Measurements from ENCODE around the gene CTSD. TPM values are rescaled to one million over a fixed set of nuclear protein-coding genes. Genes with fewer than 3 reads are reported as not detected.
"Not testable (repeated sequence)": the region's sequence is repeated elsewhere in the genome, so short reads cannot be mapped to it uniquely, and the experiment has no call there.

The CTSD gene
- total RNA-seq (ENCODE audit: low replicate concordance): 318 and 557 TPM in 2 replicates
- long read RNA-seq, transcript CTSD-201 (9 exons, 2,123 nt): major isoform, 209 of 233 reads
- long read RNA-seq, partial matches to known transcripts: 12 of 233 reads
- long read RNA-seq, other reads (novel, unspliced or antisense): 9 of 233 reads

DNA sequence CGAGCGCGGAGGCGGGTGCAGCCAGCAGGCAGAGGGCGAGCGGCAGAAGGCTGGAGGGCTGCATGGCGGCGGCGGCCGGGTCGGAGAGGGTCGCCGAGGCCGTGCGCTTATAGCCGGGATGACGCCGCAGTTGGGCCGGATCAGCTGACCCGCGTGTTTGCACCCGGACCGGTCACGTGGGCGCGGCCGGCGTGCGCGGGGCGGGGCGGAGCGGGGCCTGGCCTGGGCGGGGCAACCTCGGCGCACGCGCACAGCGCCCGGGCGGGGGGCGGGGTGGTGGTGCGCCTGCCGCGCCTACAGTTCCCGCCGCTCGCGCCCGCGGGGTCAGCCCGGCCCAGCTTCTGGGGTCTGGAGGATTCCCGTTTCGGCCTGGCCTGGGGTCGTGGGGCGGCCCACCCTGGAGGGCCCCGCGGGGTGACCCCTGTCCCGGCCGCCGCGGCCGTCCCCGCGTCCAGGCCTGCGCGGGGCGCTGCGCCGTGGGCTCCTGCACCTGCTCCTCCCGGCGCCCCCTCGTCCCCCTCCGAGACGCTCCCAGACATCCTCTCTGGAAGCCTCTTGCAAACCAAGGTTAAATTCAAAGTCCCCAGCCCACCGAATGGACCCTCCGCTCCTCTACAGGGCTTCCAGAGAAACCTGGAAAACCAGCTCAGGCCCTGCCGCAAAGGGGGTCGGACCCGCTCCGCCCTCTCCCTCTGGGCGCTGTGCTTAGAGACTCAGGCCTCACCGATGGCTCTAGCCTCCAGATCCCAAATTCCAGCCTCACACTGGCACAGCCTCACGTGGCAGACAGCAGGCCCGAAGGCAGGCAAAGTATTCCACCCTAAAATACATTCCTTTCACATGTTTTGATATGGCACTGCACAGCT, at the start of gene CTSD:
Gene CTSD, minus strand, starts transcription at position 132 of the 866 bp plus-strand sequence. Its CDS starts 68 bp downstream, at position 64.
- Mint-ChIP-seq H3K9me3 (no peaks in the 10 kb centered on the region), H3K36me3 (no peaks in the 10 kb centered on the region), H3K4me3 (peak within 1 kb of the TSS; percentile 94), H3K27me3 (no peaks in the 10 kb centered on the region), H3K4me1 (ENCODE audit: unreplicated experiment) (peaks cover 4% of the 10 kb centered on the region), H3K27ac (peak within 1 kb of the TSS; percentile 93)
- TF ChIP-seq, protein P1, sequence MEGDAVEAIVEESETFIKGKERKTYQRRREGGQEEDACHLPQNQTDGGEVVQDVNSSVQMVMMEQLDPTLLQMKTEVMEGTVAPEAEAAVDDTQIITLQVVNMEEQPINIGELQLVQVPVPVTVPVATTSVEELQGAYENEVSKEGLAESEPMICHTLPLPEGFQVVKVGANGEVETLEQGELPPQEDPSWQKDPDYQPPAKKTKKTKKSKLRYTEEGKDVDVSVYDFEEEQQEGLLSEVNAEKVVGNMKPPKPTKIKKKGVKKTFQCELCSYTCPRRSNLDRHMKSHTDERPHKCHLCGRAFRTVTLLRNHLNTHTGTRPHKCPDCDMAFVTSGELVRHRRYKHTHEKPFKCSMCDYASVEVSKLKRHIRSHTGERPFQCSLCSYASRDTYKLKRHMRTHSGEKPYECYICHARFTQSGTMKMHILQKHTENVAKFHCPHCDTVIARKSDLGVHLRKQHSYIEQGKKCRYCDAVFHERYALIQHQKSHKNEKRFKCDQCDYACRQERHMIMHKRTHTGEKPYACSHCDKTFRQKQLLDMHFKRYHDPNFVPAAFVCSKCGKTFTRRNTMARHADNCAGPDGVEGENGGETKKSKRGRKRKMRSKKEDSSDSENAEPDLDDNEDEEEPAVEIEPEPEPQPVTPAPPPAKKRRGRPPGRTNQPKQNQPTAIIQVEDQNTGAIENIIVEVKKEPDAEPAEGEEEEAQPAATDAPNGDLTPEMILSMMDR (conservative IDR thresholded peaks at IDR 0.05): peak; percentile 20
- peak; percentile 92 for DNase-seq (ENCODE audit: extremely low spot score, unreplicated experiment)

DNA sequence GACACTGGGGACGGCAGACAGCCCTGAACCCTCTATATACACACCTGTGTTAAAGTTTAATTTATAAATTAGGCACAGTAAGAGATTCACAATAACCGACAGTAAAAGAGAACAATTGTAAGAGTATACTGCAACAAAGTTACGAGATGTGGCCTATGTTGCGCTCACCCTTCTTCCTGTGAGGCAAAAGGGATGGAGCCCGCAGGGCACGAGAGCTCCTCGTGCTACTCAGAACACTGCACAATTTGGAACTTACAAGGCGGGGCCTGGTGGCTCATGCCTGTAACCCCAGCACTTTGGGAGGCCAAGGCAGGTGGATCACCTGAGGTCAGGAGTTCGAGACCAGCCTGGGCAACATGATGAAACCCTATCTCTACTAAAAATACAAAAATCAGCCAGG, 49.6 kb upstream of the CTSD start:
- DNase-seq (ENCODE audit: extremely low spot score, unreplicated experiment); H3K4me1 Mint-ChIP-seq (ENCODE audit: unreplicated experiment); H3K27ac Mint-ChIP-seq; H3K4me3 Mint-ChIP-seq; H3K9me3 Mint-ChIP-seq; H3K36me3 Mint-ChIP-seq: not testable (repeated sequence)
- peaks cover 18% of the 10 kb centered on the region for H3K27me3 Mint-ChIP-seq

DNA sequence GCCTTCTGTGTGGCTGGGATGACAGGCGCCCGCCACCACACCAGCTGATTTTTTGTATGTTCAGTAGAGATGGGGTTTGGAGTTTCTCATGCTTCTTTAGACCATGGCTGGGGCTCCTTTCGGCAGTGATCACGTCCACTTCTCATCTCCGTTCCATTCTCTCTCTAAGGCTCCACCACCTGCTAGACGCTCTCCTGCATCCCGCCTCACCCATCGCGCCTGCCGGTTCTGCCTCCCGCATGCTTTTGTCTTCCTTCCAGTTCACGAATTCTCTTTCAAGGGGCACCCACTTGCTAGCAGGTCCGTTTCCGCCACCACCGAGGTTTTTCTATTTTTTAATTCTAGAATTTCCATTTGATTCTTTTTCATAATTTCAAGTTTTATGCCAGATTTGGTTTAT, 49.1 kb upstream of the CTSD start:
- no peak for DNase-seq (ENCODE audit: extremely low spot score, unreplicated experiment)
- Mint-ChIP-seq H3K36me3 (no peaks in the 10 kb centered on the region), H3K4me1 (ENCODE audit: unreplicated experiment) (no peaks in the 10 kb centered on the region), H3K4me3 (no peak overlapping the region), H3K9me3 (peaks cover 10% of the 10 kb centered on the region), H3K27me3 (peaks cover 18% of the 10 kb centered on the region), H3K27ac (no peak overlapping the region)
- TF ChIP-seq, protein P1 (conservative IDR thresholded peaks at IDR 0.05): no peak

DNA sequence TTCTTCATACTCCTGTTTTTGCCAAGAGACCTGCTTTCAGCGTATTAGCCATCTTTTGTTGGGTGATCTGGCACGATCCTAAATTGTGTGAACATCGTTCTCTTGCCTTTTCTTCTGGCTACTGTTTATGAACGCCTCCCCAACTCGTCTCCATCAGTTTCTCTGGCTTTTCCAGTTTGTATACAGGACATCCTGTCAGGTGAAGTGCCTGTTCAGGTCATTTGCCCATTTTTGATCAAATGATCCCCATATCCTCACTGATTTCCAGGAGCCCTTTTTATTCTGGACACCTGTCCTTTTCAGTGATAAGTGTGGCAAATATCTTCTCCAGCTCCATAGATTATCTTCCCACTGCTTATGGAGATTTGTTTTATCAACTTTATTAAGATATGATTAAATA, 48.5 kb upstream of the CTSD start:
- Mint-ChIP-seq H3K9me3 (peaks cover 7% of the 10 kb centered on the region), H3K27me3 (peaks cover 17% of the 10 kb centered on the region), H3K27ac (no peak overlapping the region)

DNA sequence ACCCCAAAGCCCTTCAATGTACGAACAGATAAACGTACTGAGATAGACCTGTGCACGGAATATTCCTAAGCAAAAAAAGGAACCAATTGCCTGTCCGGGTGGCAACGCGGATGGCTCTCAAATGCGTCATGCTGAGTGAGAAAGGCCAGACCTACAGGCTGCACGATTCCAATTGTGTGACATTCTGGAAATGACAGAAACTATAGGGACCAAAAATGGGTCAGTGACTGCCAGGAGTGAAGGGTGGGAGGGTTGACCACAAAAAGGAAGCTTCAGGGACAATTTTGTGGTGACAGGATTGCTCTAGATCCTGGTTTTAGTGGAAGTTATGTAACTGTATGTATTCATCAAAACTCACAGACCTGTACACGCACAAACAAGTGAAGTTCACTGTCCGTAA, 47.0 kb upstream of the CTSD start:
- Mint-ChIP-seq H3K27ac (no peak overlapping the region), H3K4me3 (no peak overlapping the region), H3K27me3 (peaks cover 14% of the 10 kb centered on the region), H3K9me3 (peaks cover 5% of the 10 kb centered on the region), H3K4me1 (ENCODE audit: unreplicated experiment) (no peaks in the 10 kb centered on the region), H3K36me3 (no peaks in the 10 kb centered on the region)
- TF ChIP-seq, protein P1 (conservative IDR thresholded peaks at IDR 0.05): no peak
- no peak for DNase-seq (ENCODE audit: extremely low spot score, unreplicated experiment)

More for the DNA sequence above, 48.5 kb upstream of the CTSD start:
- no peak for DNase-seq (ENCODE audit: extremely low spot score, unreplicated experiment)
- TF ChIP-seq, protein P1 (conservative IDR thresholded peaks at IDR 0.05): no peak
- H3K4me1 Mint-ChIP-seq (ENCODE audit: unreplicated experiment): no peaks in the 10 kb centered on the region
- H3K36me3 Mint-ChIP-seq: no peaks in the 10 kb centered on the region
- no peak overlapping the region for H3K4me3 Mint-ChIP-seq

Measured in type B pancreatic cell (in vitro differentiated cells).